Measurements from ENCODE around the gene OR52B2. TPM values are rescaled to one million over a fixed set of nuclear protein-coding genes. Genes with fewer than 3 reads are reported as not detected.

Gene OR52B2
- total RNA-seq, 1 experiment from 2014 or later = not detected

DNA sequence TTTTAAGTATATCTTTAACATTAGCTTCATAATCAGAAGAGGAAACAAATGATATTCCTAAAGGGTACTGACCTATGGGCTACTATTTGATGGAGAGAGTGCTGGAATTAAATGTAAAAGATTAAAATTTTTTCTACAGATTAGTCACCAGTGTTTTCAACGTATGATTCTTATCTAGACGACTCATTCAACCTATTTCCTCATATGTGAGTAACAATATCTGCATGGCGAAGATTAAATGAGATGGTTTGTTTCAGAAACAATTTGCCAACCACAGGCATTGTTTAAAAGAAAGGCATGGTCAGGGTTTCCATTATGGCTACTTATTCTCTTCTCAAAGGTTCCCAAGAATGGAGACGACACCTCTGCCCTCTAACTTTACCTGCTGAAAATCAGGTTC lies 42.2 kb downstream of the OR52B2 start:
- no peaks in the 10 kb centered on the region for H3K36me3 ChIP-seq (ENCODE audit: insufficient read depth, low read length, poor library complexity, severe bottlenecking)
- ChIA-PET CTCF (no interaction called here), POLR2A (ENCODE audit: low non-redundant PET) (no interaction called here)
- H3K9me3 ChIP-seq (ENCODE audit: low read depth, low read length, poor library complexity, severe bottlenecking) = no peaks in the 10 kb centered on the region
- H3K27me3 ChIP-seq (replicated peaks; ENCODE audit: insufficient read depth, low read depth, low read length, poor library complexity) = peaks cover 6% of the 10 kb centered on the region
- no TSS peak for BruUV-seq (replicated peaks)
- intact Hi-C loops (cut with micrococcal nuclease; ENCODE audit: unreplicated experiment) = no loop called here
- no peaks in the 10 kb centered on the region for H3K4me1 ChIP-seq (ENCODE audit: insufficient read depth, low read length, poor library complexity, severe bottlenecking)
- H3K4me3 ChIP-seq (ENCODE audit: low read depth, low read length, poor library complexity, severe bottlenecking) = no peak overlapping the region
- no peak overlapping the region for H3K27ac ChIP-seq (ENCODE audit: low read depth, low read length, poor library complexity, severe bottlenecking)
- no peak for DNase-seq (ENCODE audit: low spot score)
- TF ChIP-seq EZH2 (IDR thresholded peaks at IDR 0.05; ENCODE audit: borderline replicate concordance, low read depth, low read length, poor library complexity, severe bottlenecking) = no peak
- TF ChIP-seq, protein P1, sequence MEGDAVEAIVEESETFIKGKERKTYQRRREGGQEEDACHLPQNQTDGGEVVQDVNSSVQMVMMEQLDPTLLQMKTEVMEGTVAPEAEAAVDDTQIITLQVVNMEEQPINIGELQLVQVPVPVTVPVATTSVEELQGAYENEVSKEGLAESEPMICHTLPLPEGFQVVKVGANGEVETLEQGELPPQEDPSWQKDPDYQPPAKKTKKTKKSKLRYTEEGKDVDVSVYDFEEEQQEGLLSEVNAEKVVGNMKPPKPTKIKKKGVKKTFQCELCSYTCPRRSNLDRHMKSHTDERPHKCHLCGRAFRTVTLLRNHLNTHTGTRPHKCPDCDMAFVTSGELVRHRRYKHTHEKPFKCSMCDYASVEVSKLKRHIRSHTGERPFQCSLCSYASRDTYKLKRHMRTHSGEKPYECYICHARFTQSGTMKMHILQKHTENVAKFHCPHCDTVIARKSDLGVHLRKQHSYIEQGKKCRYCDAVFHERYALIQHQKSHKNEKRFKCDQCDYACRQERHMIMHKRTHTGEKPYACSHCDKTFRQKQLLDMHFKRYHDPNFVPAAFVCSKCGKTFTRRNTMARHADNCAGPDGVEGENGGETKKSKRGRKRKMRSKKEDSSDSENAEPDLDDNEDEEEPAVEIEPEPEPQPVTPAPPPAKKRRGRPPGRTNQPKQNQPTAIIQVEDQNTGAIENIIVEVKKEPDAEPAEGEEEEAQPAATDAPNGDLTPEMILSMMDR (conservative IDR thresholded peaks at IDR 0.05; ENCODE audit: low read depth, low read length) = no peak

DNA sequence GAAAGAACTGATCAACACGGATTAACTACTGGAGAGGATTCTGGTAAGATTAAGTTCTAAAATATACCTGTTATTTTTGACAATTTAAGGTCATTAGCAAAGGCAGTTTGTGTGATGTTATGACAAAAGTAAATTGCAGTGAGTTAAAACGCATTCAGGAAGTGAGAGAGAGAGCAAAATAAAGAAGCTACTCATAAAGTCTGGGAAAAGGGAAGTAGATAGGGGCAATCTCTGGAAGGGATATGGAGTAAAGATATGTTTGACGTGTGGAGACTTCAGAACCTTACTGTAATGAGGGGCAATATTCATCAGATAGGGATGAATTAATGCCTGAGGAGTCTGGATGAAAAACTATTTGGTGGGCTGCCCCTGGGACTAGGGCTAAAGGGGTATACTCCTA lies 45.9 kb downstream of the OR52B2 start:
- POLR2A ChIA-PET (ENCODE audit: low non-redundant PET) = no interaction called here
- H3K4me1 ChIP-seq (ENCODE audit: insufficient read depth, low read length, poor library complexity, severe bottlenecking) = no peaks in the 10 kb centered on the region
- H3K9me3 ChIP-seq (ENCODE audit: low read depth, low read length, poor library complexity, severe bottlenecking) = no peaks in the 10 kb centered on the region
- CTCF ChIA-PET = no interaction called here
- TF ChIP-seq, protein P1 (conservative IDR thresholded peaks at IDR 0.05; ENCODE audit: low read depth, low read length) = no peak
- TF ChIP-seq EZH2 (IDR thresholded peaks at IDR 0.05; ENCODE audit: borderline replicate concordance, low read depth, low read length, poor library complexity, severe bottlenecking) = no peak
- BruUV-seq (replicated peaks) = no TSS peak
- intact Hi-C loops (cut with micrococcal nuclease; ENCODE audit: unreplicated experiment) = no loop called here
- H3K36me3 ChIP-seq (ENCODE audit: insufficient read depth, low read length, poor library complexity, severe bottlenecking) = no peaks in the 10 kb centered on the region
- no peak overlapping the region for H3K27ac ChIP-seq (ENCODE audit: low read depth, low read length, poor library complexity, severe bottlenecking)
- no peak overlapping the region for H3K4me3 ChIP-seq (ENCODE audit: low read depth, low read length, poor library complexity, severe bottlenecking)
- H3K27me3 ChIP-seq (replicated peaks; ENCODE audit: insufficient read depth, low read depth, low read length, poor library complexity) = peaks cover 6% of the 10 kb centered on the region
- no peak for DNase-seq (ENCODE audit: low spot score)

Other genes with a start within 250 kb of the OR52B2 start
- gene OR56A3, start 228.1 kb downstream of the OR52B2 start, total RNA-seq (2021) = not detected in 2 replicates
- not detected in 2 replicates for gene OR56A5, start 201.8 kb downstream of the OR52B2 start, total RNA-seq (2021)
- not detected in 2 replicates for gene OR52L1, start 183.3 kb downstream of the OR52B2 start, total RNA-seq (2021)
- gene OR56A4, start 163.4 kb downstream of the OR52B2 start, total RNA-seq (2021) = not detected in 2 replicates
- 0.04 TPM in 1 of 2 replicates, not detected in the other for gene OR56A1, start 139.6 kb downstream of the OR52B2 start, total RNA-seq (2021)
- not detected in 2 replicates for gene OR56B4, start 62.6 kb downstream of the OR52B2 start, total RNA-seq (2021)
- not detected in 2 replicates for gene OR52W1, start 28.9 kb upstream of the OR52B2 start, total RNA-seq (2021)
- not detected in 2 replicates for gene C11orf42, start 35.2 kb upstream of the OR52B2 start, total RNA-seq (2021)
- 18.6 and 23.3 TPM in 2 replicates for gene FHIP1B, start 64.3 kb upstream of the OR52B2 start, total RNA-seq (2021)
- not detected in 2 replicates for gene CNGA4, start 68.8 kb upstream of the OR52B2 start, total RNA-seq (2021)
- gene CCKBR, start 89.5 kb upstream of the OR52B2 start, total RNA-seq (2021) = not detected in 2 replicates
- gene CAVIN3, start 150.2 kb upstream of the OR52B2 start, total RNA-seq (2021) = 1.3 and 1.4 TPM in 2 replicates
- 126 and 176 TPM in 2 replicates for gene SMPD1, start 220.1 kb upstream of the OR52B2 start, total RNA-seq (2021)
- 81.1 and 83.8 TPM in 2 replicates for gene APBB1, start 248.8 kb upstream of the OR52B2 start, total RNA-seq (2021)

Measured in A673 (cell line).